GM12891 (cell line): ENCODE measurements around the gene HSH2D. TPM values are rescaled to one million over a fixed set of nuclear protein-coding genes. Genes with fewer than 3 reads are reported as not detected.
"Not testable (repeated sequence)": the region's sequence is repeated elsewhere in the genome, so short reads cannot be mapped to it uniquely, and the experiment has no call there.

Source experiments
- DNase-seq: peaks from one replicate; pipeline ENCODE4 v3.0.0; 2011; ENCODE audit warnings: low spot score; ENCODE audit not compliant: insufficient read length
- FAIRE-seq: peaks from 2 replicates; lab custom pipeline; 2011; peaks lifted over from hg19 to GRCh38; lab: Jason Lieb, UNC
- PAX5 ChIP-seq: IDR thresholded peaks from 2 replicates; pipeline ENCODE4 v1.6.1; 2011; ENCODE audit warnings: low read length, moderate library complexity, mild to moderate bottlenecking; ENCODE audit not compliant: insufficient read depth, severe bottlenecking
- POLR2A ChIP-seq: IDR thresholded peaks from 2 replicates; pipeline ENCODE4 v1.6.1; 2011; ENCODE audit warnings: low read depth, low read length, control low read depth
- POLR2AphosphoS5 ChIP-seq: IDR thresholded peaks from 2 replicates; pipeline ENCODE4 v1.6.1; 2011; ENCODE audit warnings: low read depth, low read length, control low read depth
- POU2F2 ChIP-seq: IDR thresholded peaks from 2 replicates; pipeline ENCODE4 v1.6.1; 2011; ENCODE audit warnings: low read depth, mild to moderate bottlenecking, control low read depth, low read length, moderate library complexity
- SPI1 ChIP-seq: IDR thresholded peaks from 2 replicates; pipeline ENCODE4 v1.6.1; 2011; ENCODE audit warnings: low read depth, low read length, control low read depth
- TAF1 ChIP-seq: IDR thresholded peaks from 2 replicates; pipeline ENCODE4 v1.6.1; 2011; ENCODE audit warnings: low read depth, low read length, control low read depth
- polyA plus RNA-seq: library from polyadenylated mRNA; unstranded; fragments of >200 nt; gene quantifications from one replicate; pipeline ENCODE4 v1.2.1, GENCODE V29; 2012; ENCODE audit warnings: low read depth, missing spikeins, inconsistent platforms; ENCODE audit not compliant: missing spikeins

Gene HSH2D
- 75.2 TPM for polyA plus RNA-seq

- FAIRE-seq (peak; percentile 97), DNase-seq (peak; percentile 68)
Observed at GRCh38 chr19:16143399-16144215, at the start of gene HSH2D. Gene HSH2D, plus strand, starts transcription at chr19:16143685. Its CDS starts 5,066 bp downstream, at chr19:16148751.

DNA sequence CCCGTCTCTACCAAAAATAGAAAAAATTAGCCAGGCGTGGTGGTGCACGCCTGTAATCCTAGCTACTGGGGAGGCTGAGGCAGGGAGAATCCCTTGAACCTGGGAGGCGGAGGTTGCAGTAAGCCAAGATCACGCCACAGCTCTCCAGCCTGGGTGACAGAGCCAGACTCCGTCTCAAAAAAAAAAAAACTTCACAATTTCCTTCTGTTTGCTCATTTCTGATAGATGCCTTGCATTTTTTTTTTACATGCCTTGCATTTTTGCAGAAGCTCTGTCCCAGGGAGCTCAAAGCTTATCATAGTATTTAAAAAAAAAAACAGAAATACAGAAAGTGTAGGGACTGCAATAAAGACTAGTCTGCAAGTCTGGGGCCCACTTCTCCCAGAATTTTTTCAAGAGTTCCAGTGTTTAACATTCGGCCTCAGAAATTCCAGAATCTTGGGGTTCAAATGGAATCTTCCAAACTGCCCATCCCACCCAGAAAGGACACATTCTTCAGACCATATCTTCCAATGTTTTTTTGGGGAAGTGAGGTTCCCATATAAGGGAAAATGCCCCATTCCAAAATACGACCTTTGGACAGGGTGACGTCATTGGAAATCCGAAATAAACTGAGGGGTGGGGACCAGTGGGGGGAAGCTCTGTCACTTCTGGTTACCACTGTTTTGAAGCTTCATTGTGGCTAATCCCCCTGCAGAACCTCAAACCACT is 49.0 kb upstream of the HSH2D start:
- TF ChIP-seq PAX5 (no peak), SPI1 (no peak), TAF1 (no peak), POU2F2 (no peak), POLR2A (no peak)
- FAIRE-seq (no peak), DNase-seq (no peak)

More at GRCh38 chr19:16143399-16144215, at the start of gene HSH2D:
- TF ChIP-seq POLR2AphosphoS5: peak; percentile 85
- TF ChIP-seq PAX5: no peak
- no peak for TF ChIP-seq POU2F2
- peak; percentile 97 for TF ChIP-seq SPI1
- TF ChIP-seq TAF1: peak; percentile 83
- peak; percentile 85 for TF ChIP-seq POLR2A

DNA sequence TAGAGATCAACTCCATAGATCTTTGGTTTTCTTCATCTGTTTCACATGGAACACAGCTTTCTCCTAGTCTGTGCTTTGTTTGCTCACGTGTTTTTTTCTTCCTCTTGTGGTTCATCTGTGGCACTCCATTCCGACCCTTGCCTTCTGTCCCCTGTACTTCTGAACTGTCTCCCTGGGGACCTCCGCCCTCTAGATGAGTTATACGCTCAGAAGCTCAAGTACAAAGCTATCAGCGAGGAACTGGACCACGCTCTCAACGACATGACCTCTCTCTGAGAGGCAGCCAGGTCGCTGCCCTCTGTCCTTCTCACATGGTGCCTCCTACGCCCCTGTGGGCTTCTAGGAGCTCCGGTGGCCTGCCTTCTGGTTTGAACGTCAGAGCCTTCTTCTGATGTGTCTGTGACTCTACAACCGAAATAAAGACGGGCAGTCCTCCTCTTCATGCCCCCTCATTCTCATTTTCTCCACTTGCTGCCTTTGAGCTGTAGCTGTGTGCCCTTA is 48.4 kb upstream of the HSH2D start:
- DNase-seq (no peak), FAIRE-seq (no peak)
- TF ChIP-seq PAX5 (no peak), POLR2AphosphoS5 (peak; percentile 8; the same call in 1 of the 2 replicates)

DNA sequence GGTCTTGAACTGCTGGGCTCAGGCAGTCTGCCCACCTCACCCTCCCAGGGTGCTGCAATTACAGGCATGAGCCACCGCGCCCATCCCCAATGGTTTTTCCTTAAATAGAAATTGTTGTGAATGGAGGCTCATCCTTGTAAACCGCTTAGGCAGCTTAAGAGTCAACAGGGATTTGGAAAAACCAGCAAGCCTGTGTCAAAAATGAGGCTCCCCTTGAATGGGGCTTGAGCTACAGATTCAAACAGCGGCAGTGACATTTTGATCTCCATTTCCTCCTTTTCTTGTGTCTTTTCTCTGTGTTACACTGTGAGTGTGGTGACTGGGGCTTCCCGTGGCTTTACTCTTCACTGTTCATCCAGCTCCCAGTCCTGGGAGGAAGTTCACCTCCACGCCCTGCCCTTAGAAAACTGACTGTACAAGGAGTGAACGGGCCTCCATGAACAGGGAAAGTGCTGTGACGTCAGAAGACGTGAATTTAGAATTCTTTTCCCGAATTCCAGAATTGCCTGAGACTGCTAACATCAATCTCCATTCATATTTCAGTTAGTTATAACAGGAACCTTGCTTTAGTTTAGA is 47.1 kb upstream of the HSH2D start:
- TF ChIP-seq POLR2AphosphoS5 (peak; percentile 82), POU2F2 (no peak)
- DNase-seq: no peak
- no peak for FAIRE-seq

DNA sequence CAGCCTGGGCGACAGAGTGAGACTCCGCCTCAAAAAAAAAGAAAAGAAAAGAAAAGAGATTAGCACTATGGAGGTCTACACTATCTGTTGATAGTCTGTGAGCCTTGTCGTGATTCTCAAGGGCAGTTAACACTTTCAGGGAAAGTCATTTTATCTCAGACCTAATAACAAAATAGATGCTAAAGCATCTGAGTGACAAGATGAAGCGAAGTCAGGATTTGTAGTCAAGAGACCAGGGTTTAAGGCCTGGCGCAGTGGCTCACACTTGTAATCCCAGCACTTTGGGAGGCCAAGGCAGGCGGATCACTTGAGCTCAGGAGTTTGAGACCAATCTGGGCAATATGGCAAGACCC is 45.1 kb upstream of the HSH2D start:
- no peak for FAIRE-seq
- DNase-seq: no peak
- TF ChIP-seq TAF1: no peak
- TF ChIP-seq POLR2A: no peak
- no peak for TF ChIP-seq POU2F2
- TF ChIP-seq PAX5: no peak
- TF ChIP-seq POLR2AphosphoS5: no peak
- no peak for TF ChIP-seq SPI1

GRCh38 chr19:16098821-16099220 is 44.7 kb upstream of the HSH2D start:
- TF ChIP-seq POLR2A: peak; percentile 73; the same call in 1 of the 2 replicates
- TF ChIP-seq PAX5: no peak
- peak; percentile 75 for TF ChIP-seq POLR2AphosphoS5
- no peak for TF ChIP-seq SPI1
- no peak for TF ChIP-seq POU2F2
- TF ChIP-seq TAF1: no peak
- no peak for DNase-seq
- FAIRE-seq: no peak

DNA sequence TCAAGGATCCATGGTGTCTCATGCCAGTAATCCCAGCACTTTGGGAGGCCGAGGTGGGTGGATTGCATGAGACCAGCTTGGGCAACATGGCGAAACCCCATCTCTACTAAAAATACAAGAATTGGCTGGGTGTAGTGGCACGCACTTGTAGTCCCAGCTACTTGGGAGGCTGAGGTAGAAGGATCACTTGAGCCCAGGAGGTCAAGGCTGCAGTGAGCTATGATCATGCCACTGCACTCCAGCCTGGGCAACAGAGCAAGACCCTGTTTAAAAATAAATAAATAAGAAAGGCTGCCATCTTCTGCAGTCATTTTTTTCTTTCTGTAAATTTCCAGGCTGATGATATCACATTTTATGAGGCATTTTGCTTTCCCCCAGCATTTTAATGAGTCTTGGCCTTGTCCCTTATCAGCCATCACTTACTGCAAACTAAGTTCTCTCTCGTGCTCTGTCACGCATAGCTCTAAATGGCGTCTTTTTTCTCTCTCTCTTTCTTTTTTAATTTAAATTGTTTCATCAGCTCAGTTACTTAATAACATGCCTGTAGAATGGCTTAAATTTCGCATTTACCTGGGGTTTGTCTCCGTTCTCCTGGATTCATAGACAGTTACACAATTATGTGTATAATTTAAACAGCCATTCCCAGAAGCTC is 44.0 kb upstream of the HSH2D start:
- not testable (repeated sequence) for DNase-seq, FAIRE-seq

DNA sequence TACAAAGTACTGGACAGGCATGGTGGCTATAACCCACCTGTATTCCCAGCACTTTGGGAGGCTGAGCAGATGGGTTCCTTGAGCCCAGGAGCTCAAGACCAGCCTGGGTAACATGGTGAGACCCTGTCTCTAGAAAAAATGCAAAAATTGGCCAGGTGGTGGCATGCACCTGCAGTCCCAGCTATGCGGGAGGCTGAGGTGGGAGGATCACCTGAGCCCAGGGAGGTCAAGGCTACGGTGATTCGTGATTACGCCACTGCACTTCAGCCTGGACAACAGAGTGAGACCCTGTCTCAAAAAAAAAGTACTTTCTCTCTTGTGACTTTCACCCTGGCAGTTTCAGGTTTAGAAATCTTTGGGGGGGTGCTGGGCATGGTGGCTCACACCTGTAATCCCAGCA is 43.0 kb upstream of the HSH2D start:
- FAIRE-seq: no peak
- no peak for DNase-seq

GRCh38 chr19:16104722-16105121 is 38.8 kb upstream of the HSH2D start:
- FAIRE-seq (no peak), DNase-seq (no peak)
- TF ChIP-seq SPI1: peak; percentile 92
- no peak for TF ChIP-seq POU2F2
- TF ChIP-seq POLR2AphosphoS5: no peak
- no peak for TF ChIP-seq PAX5
- TF ChIP-seq TAF1: no peak
- no peak for TF ChIP-seq POLR2A

More for the DNA sequence above, 43.0 kb upstream of the HSH2D start:
- TF ChIP-seq POLR2AphosphoS5 (peak; percentile 73), TAF1 (no peak), PAX5 (no peak), POU2F2 (peak; percentile 53), POLR2A (0 out of 2 replicates have a peak, but pooled peaks have one; percentile 39)
